A549 (cell line): Measurements from ENCODE around the gene DNM1. TPM values are rescaled to one million over a fixed set of nuclear protein-coding genes. Genes with fewer than 3 reads are reported as not detected.

ENCODE experiments used
- ATAC-seq, 2 experiments: fragments of 200-7000 bp in 1 of 2; fragments of >200 bp in 1 of 2; cut with Nextera tagmentation in 1 of 2; cut with Tn5 transposase in 1 of 2; 3 replicates each; pipeline versions ENCODE4 v1.8.0 to v1.9.1; 2018 to 2020; ENCODE audit warnings: mild to moderate bottlenecking in 1 of 2, moderate library complexity in 1 of 2
- CTCF ChIA-PET: fragments of 300-600 bp; sonication (Branson Sonifier 250); formaldehyde crosslinking; extraction: SDS; loops from one replicate; lab custom pipeline; 2021; ENCODE audit warnings: antibody characterized with exemption, inconsistent platforms; lab: Yijun Ruan, JAX
- POLR2A ChIA-PET: fragments of 350-600 bp; formaldehyde crosslinking; extraction: SDS; loops from one replicate; lab custom pipeline; 2021; ENCODE audit warnings: antibody characterized with exemption, inconsistent platforms; lab: Yijun Ruan, JAX
- DNase-seq, 2 experiments: peaks; one replicate each; pipeline versions ENCODE4 v3.0.0 to v3.0.0-alpha.2; 2011 to 2016; ENCODE audit warnings: low read depth in 1 of 2, low spot score in 1 of 2
- FAIRE-seq: peaks from 2 replicates; lab custom pipeline; 2011; peaks lifted over from hg19 to GRCh38; lab: Jason Lieb, UNC
- H3K27ac ChIP-seq, 2 experiments: fragments of >200 bp; sonication (Bioruptor Twin); formaldehyde crosslinking; 3 replicates each; pipeline ENCODE4 v1.5.1; 2016 to 2017
- H3K4me1 ChIP-seq: fragments of >200 bp; sonication (Bioruptor Twin); formaldehyde crosslinking; 3 replicates; pipeline ENCODE4 v1.6.1; 2016
- H3K4me2 ChIP-seq: fragments of >200 bp; sonication (Bioruptor Twin); formaldehyde crosslinking; 3 replicates; pipeline ENCODE4 v1.6.1; 2016
- H3K4me3 ChIP-seq: fragments of >200 bp; sonication (Bioruptor Twin); formaldehyde crosslinking; 3 replicates; pipeline ENCODE4 v1.5.1; 2016
- H3K9me3 ChIP-seq: fragments of >200 bp; sonication (Bioruptor Twin); formaldehyde crosslinking; 3 replicates; pipeline ENCODE4 v1.6.1; 2016
- CHD2 ChIP-seq: fragments of 150-350 bp; IDR thresholded peaks from 2 replicates; pipeline ENCODE4 v1.6.1; 2014; ENCODE audit warnings: low read length; ENCODE audit not compliant: partially characterized antibody
- EHF ChIP-seq: fragments of 250-450 bp; sonication (Bioruptor Pico); IDR thresholded peaks from 2 replicates; pipeline ENCODE4 v1.5.0; 2020; ENCODE audit warnings: mild to moderate bottlenecking
- FOSB ChIP-seq: fragments of 250-450 bp; sonication (Bioruptor Pico); IDR thresholded peaks from 2 replicates; pipeline ENCODE4 v1.5.0; 2020; ENCODE audit warnings: mild to moderate bottlenecking, moderate library complexity
- HDAC2 ChIP-seq: fragments of 200-600 bp; sonication (generic); IDR thresholded peaks from 2 replicates; pipeline ENCODE4 v1.6.1; 2016
- HOXB13 ChIP-seq: fragments of 250-450 bp; sonication (Bioruptor Pico); IDR thresholded peaks from 2 replicates; pipeline ENCODE4 v1.5.0; 2020; ENCODE audit warnings: low read depth, mild to moderate bottlenecking, moderate library complexity
- HOXB5 ChIP-seq: fragments of 250-450 bp; sonication (Bioruptor Pico); IDR thresholded peaks from 2 replicates; pipeline ENCODE4 v1.5.0; 2020; ENCODE audit warnings: mild to moderate bottlenecking, moderate library complexity
- KDM5A ChIP-seq: fragments of 200-600 bp; sonication (generic); IDR thresholded peaks from 2 replicates; pipeline ENCODE4 v1.6.1; 2016; ENCODE audit warnings: antibody characterized with exemption, mild to moderate bottlenecking
- NPAS2 ChIP-seq: fragments of 250-450 bp; sonication (Bioruptor Pico); IDR thresholded peaks from 2 replicates; pipeline ENCODE4 v1.8.0; 2022; ENCODE audit warnings: mild to moderate bottlenecking, moderate library complexity, borderline replicate concordance
- PHF8 ChIP-seq: fragments of 200-600 bp; sonication (generic); IDR thresholded peaks from 2 replicates; pipeline ENCODE4 v1.6.1; 2016; ENCODE audit warnings: low read depth, mild to moderate bottlenecking, antibody characterized with exemption, moderate library complexity, borderline replicate concordance
- RAD21 ChIP-seq, 2 experiments: fragments of >200 bp in 1 of 2; sonication (Bioruptor Twin) in 1 of 2; formaldehyde crosslinking in 1 of 2; IDR thresholded peaks in 1 of 2; conservative IDR thresholded peaks in 1 of 2; 2 replicates in 1 of 2; 3 replicates in 1 of 2; pipeline ENCODE4 v1.6.1; 2012 to 2018; ENCODE audit warnings: inconsistent platforms in 1 of 2
- SMC3 ChIP-seq: fragments of >200 bp; sonication (Bioruptor Twin); formaldehyde crosslinking; IDR thresholded peaks from 3 replicates; pipeline ENCODE4 v1.6.1; 2018; ENCODE audit warnings: inconsistent platforms
- SREBF2 ChIP-seq: fragments of 450-650 bp; IDR thresholded peaks from 2 replicates; pipeline ENCODE4 v1.6.1; 2014; ENCODE audit warnings: mild to moderate bottlenecking, moderate library complexity
- ZFP36 ChIP-seq: fragments of 450-650 bp; IDR thresholded peaks from 2 replicates; pipeline ENCODE4 v1.6.1; 2014; ENCODE audit warnings: borderline replicate concordance; ENCODE audit not compliant: partially characterized antibody
- ZNF302 ChIP-seq: fragments of 250-450 bp; sonication (Bioruptor Pico); IDR thresholded peaks from 2 replicates; pipeline ENCODE4 v1.9.0; 2021; ENCODE audit warnings: inconsistent platforms, mild to moderate bottlenecking, moderate library complexity
- WGBS: methylation state at CpG from one replicate; pipeline ENCODE4 v1.1.6; 2017; ENCODE audit errors: missing lambda C conversion rate; 5-methylcytosine and 5-hydroxymethylcytosine counted together
- polyA plus RNA-seq, 4 experiments: library from polyadenylated mRNA; depleted of rRNA in 3 of 4; stranded (reverse); fragments of >200 nt; fragmentation: RNase III in 1 of 4; extraction: RNeasy Plus Mini Kit Qiagen cat#74134 plus additional on column Dnase treatment in 1 of 4; gene quantifications; 2 replicates in 3 of 4; 3 replicates in 1 of 4; pipeline ENCODE4 v1.2.3, GENCODE V29; 2011 to 2017
- TF ChIP-seq, protein P1 (sequence below): IDR thresholded peaks from 2 replicates; pipeline ENCODE4 v1.6.1; 2012; ENCODE audit warnings: low read depth, borderline replicate concordance
- TF ChIP-seq, protein P2 (sequence below): fragments of >200 bp; sonication (Bioruptor Twin); formaldehyde crosslinking; IDR thresholded peaks from 3 replicates; pipeline ENCODE4 v1.6.1; 2016
- TF ChIP-seq, protein P3 (sequence below): fragments of 250-450 bp; sonication (Bioruptor Pico); IDR thresholded peaks from 2 replicates; pipeline ENCODE4 v1.5.0; 2020; ENCODE audit warnings: low read depth, mild to moderate bottlenecking, moderate library complexity
- TF ChIP-seq, protein P4 (sequence below): fragments of 200-600 bp; sonication (generic); IDR thresholded peaks from 2 replicates; pipeline ENCODE4 v1.6.1; 2016; ENCODE audit warnings: antibody characterized with exemption, mild to moderate bottlenecking, moderate library complexity
- TF ChIP-seq, protein P5 (sequence below): fragments of 250-450 bp; sonication (Bioruptor Pico); IDR thresholded peaks from 2 replicates; pipeline ENCODE4 v1.5.0; 2021; ENCODE audit warnings: mild to moderate bottlenecking, moderate library complexity, borderline replicate concordance

The DNM1 gene
- polyA plus RNA-seq, 2 of the 4 experiments (the other 2 are of a cell fraction): 60.2 to 139 TPM

DNA sequence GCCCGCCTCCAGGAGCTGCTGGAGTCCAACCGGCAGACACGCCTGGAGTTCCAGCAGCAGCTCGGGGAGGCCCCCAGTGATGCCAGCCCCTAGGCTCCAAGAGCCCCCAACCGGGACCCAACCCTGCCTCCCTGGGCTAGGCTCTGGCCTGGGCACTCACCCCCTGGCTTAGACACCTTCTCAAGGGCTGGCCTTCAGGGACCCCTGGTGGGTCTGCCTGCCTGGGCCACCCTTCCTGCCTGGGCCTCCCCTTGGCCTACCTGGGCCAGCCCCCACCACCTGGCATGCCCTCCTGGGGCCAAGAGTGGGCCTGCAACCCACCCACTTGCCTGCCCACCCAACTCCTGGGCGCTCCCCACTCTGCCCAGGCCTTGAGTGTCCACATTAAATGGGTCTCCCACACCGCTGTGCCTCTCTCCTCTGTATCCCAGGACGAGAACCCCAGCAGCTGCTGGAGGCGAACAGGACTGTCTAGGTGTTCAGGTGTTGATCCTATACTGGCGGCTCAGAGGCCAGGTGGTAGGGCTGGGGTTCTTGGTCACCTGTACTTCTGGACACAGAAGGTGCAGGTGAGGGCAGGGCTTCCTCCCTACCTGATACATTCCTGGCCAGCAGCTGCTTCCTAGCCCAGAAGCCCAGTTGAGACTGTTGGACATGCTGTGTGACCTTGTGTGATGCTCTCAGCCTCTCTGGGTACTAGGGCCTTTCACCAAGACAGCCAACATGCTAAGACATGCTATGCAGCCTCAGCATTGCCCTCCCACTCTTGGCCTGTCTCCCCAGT is 39.5 kb upstream of the DNM1 start:
- ATAC-seq (no peak), DNase-seq (no peak), FAIRE-seq (no peak)
- Histone ChIP-seq H3K9me3 (no peaks in the 10 kb centered on the region), H3K4me1 (peaks cover 11% of the 10 kb centered on the region; the same call in 1 of the 3 replicates), H3K4me2 (no peak overlapping the region), H3K4me3 (no peak overlapping the region), H3K27ac (no peak overlapping the region)
- peak; percentile 17 for TF ChIP-seq ZFP36
- TF ChIP-seq HOXB5 (CRISPR knock-in tag): no peak
- 94% methylated on average over 9 of the region's 10 CpGs for WGBS
- POLR2A ChIA-PET: no interaction called here
- CTCF ChIA-PET: interaction anchor here (0.9 to 1.4 kb wide), 3 partner anchors 11 to 17 kb away, joined by 3 read pairs; no protein-coding TSS in a partner anchor

DNA sequence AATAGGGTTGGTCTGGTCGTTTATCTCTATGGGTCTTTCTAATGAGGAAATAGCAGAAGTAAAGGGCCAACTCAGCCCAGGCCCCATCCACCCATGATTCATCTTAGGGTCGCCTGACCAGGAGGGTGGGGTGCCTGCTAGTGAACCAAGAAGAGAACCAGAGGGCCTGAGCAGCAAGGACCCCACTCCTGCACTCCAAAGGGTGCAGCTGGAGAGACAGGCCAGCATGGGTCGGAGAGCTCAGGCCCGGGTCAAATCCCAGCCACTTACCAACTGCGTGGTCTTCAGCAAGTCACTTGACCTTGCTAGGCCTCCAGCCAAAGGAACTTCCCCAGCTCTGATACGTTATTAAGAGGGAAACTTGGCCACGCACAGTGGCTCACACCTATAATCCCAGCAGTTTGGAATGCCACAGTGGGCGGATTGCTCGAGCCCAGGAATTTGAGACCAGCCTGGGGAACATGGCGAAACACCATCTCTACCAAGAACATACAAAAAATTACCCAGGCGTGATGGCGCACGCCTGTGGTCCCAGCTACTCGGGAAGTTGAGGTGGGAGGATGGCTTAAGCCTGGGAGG is 38.8 kb upstream of the DNM1 start:
- ChIA-PET CTCF (interaction anchor here (0.9 to 1.7 kb wide), 7 partner anchors 12 to 47 kb away, joined by 3 to 5 read pairs (median 3); no protein-coding TSS in a partner anchor), POLR2A (no interaction called here)
- peaks cover 7% of the 10 kb centered on the region; the same call in 1 of the 3 replicates for H3K4me1 ChIP-seq
- H3K4me2 ChIP-seq: no peak overlapping the region
- no peak overlapping the region for H3K27ac ChIP-seq
- ATAC-seq: no peak
- no peak for FAIRE-seq
- WGBS: 80% methylated on average over 11 of the region's 14 CpGs
- TF ChIP-seq RAD21 (conservative IDR thresholded peaks at IDR 0.05 in 1 of 2, IDR thresholded peaks at IDR 0.05 in 1 of 2) (no peak), SREBF2 (no peak), HDAC2 (no peak), FOSB (CRISPR knock-in tag) (no peak), ZNF302 (CRISPR knock-in tag) (no peak), NPAS2 (CRISPR knock-in tag) (no peak), SMC3 (no peak), PHF8 (no peak), KDM5A (no peak), EHF (CRISPR knock-in tag) (no peak), CHD2 (no peak), HOXB13 (no peak)
- TF ChIP-seq, protein P1, sequence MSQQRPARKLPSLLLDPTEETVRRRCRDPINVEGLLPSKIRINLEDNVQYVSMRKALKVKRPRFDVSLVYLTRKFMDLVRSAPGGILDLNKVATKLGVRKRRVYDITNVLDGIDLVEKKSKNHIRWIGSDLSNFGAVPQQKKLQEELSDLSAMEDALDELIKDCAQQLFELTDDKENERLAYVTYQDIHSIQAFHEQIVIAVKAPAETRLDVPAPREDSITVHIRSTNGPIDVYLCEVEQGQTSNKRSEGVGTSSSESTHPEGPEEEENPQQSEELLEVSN: no peak
- TF ChIP-seq, protein P2, sequence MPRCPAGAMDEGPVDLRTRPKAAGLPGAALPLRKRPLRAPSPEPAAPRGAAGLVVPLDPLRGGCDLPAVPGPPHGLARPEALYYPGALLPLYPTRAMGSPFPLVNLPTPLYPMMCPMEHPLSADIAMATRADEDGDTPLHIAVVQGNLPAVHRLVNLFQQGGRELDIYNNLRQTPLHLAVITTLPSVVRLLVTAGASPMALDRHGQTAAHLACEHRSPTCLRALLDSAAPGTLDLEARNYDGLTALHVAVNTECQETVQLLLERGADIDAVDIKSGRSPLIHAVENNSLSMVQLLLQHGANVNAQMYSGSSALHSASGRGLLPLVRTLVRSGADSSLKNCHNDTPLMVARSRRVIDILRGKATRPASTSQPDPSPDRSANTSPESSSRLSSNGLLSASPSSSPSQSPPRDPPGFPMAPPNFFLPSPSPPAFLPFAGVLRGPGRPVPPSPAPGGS: no peak
- TF ChIP-seq, protein P3, sequence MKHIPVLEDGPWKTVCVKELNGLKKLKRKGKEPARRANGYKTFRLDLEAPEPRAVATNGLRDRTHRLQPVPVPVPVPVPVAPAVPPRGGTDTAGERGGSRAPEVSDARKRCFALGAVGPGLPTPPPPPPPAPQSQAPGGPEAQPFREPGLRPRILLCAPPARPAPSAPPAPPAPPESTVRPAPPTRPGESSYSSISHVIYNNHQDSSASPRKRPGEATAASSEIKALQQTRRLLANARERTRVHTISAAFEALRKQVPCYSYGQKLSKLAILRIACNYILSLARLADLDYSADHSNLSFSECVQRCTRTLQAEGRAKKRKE: no peak
- TF ChIP-seq, protein P4, sequence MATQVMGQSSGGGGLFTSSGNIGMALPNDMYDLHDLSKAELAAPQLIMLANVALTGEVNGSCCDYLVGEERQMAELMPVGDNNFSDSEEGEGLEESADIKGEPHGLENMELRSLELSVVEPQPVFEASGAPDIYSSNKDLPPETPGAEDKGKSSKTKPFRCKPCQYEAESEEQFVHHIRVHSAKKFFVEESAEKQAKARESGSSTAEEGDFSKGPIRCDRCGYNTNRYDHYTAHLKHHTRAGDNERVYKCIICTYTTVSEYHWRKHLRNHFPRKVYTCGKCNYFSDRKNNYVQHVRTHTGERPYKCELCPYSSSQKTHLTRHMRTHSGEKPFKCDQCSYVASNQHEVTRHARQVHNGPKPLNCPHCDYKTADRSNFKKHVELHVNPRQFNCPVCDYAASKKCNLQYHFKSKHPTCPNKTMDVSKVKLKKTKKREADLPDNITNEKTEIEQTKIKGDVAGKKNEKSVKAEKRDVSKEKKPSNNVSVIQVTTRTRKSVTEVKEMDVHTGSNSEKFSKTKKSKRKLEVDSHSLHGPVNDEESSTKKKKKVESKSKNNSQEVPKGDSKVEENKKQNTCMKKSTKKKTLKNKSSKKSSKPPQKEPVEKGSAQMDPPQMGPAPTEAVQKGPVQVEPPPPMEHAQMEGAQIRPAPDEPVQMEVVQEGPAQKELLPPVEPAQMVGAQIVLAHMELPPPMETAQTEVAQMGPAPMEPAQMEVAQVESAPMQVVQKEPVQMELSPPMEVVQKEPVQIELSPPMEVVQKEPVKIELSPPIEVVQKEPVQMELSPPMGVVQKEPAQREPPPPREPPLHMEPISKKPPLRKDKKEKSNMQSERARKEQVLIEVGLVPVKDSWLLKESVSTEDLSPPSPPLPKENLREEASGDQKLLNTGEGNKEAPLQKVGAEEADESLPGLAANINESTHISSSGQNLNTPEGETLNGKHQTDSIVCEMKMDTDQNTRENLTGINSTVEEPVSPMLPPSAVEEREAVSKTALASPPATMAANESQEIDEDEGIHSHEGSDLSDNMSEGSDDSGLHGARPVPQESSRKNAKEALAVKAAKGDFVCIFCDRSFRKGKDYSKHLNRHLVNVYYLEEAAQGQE: no peak
- TF ChIP-seq, protein P5, sequence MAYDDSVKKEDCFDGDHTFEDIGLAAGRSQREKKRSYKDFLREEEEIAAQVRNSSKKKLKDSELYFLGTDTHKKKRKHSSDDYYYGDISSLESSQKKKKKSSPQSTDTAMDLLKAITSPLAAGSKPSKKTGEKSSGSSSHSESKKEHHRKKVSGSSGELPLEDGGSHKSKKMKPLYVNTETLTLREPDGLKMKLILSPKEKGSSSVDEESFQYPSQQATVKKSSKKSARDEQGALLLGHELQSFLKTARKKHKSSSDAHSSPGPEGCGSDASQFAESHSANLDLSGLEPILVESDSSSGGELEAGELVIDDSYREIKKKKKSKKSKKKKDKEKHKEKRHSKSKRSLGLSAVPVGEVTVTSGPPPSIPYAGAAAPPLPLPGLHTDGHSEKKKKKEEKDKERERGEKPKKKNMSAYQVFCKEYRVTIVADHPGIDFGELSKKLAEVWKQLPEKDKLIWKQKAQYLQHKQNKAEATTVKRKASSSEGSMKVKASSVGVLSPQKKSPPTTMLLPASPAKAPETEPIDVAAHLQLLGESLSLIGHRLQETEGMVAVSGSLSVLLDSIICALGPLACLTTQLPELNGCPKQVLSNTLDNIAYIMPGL: no peak
- H3K4me3 ChIP-seq: no peak overlapping the region
- DNase-seq: no peak
- H3K9me3 ChIP-seq: no peaks in the 10 kb centered on the region
